Fibroblast of skin of abdomen (primary cell): ENCODE results near the gene LARGE1.
A peak's percentile ranks its signal among the peaks of the same experiment; 100 is the strongest.
"Not testable (repeated sequence)": the region's sequence is repeated elsewhere in the genome, so short reads cannot be mapped to it uniquely, and the experiment has no call there.

ENCODE experiments used
- DNase-seq: peaks from one replicate; pipeline ENCODE4 v3.0.0-alpha.2; 2013

The LARGE1 gene

GRCh38 chr22:33472462-33473344, 447.6 kb downstream of the LARGE1 start:
- DNase-seq = peak; percentile 47

GRCh38 chr22:33470456-33470855, 449.8 kb downstream of the LARGE1 start:
- no peak for DNase-seq

GRCh38 chr22:33467620-33468095, 452.6 kb downstream of the LARGE1 start:
- DNase-seq = peak; percentile 25

GRCh38 chr22:33467080-33467479, 453.2 kb downstream of the LARGE1 start:
- DNase-seq = no peak

- DNase-seq = no peak
Measured at GRCh38 chr22:33465554-33465953, 454.7 kb downstream of the LARGE1 start.

GRCh38 chr22:33464698-33465097, 455.6 kb downstream of the LARGE1 start:
- DNase-seq = no peak

GRCh38 chr22:33461698-33462434, 458.4 kb downstream of the LARGE1 start:
- no peak for DNase-seq

GRCh38 chr22:33461245-33461644, 459.0 kb downstream of the LARGE1 start:
- DNase-seq = not testable (repeated sequence)

GRCh38 chr22:33459137-33459536, 461.1 kb downstream of the LARGE1 start:
- no peak for DNase-seq

- no peak for DNase-seq
Measured at GRCh38 chr22:33456511-33456910, 463.8 kb downstream of the LARGE1 start.

GRCh38 chr22:33455036-33455435, 465.2 kb downstream of the LARGE1 start:
- DNase-seq = no peak

- no peak for DNase-seq
Measured at GRCh38 chr22:33451866-33452469, 468.3 kb downstream of the LARGE1 start.

- no peak for DNase-seq
Measured at GRCh38 chr22:33450756-33451155, 469.5 kb downstream of the LARGE1 start.

GRCh38 chr22:33447733-33448132, 472.5 kb downstream of the LARGE1 start:
- no peak for DNase-seq

GRCh38 chr22:33443683-33444082, 476.6 kb downstream of the LARGE1 start:
- DNase-seq = no peak

GRCh38 chr22:33440756-33441155, 479.5 kb downstream of the LARGE1 start:
- no peak for DNase-seq

GRCh38 chr22:33438273-33438672, 482.0 kb downstream of the LARGE1 start:
- peak; percentile 87 for DNase-seq

GRCh38 chr22:33431300-33431699, 489.0 kb downstream of the LARGE1 start:
- DNase-seq = no peak

GRCh38 chr22:33429281-33429680, 491.0 kb downstream of the LARGE1 start:
- DNase-seq = no peak

- DNase-seq = peak; percentile 1
Measured at GRCh38 chr22:33427461-33427860, 492.8 kb downstream of the LARGE1 start.

GRCh38 chr22:33426451-33426850, 493.8 kb downstream of the LARGE1 start:
- DNase-seq = peak; percentile 13

GRCh38 chr22:33421859-33422258, 498.4 kb downstream of the LARGE1 start:
- no peak for DNase-seq

- no peak for DNase-seq
Measured at GRCh38 chr22:33418484-33418883, 501.8 kb downstream of the LARGE1 start.
